SK-N-SH (cell line): Measurements from ENCODE around the gene KY. TPM values are rescaled to one million over a fixed set of nuclear protein-coding genes. Genes with fewer than 3 reads are reported as not detected.

Source experiments
- CTCF ChIA-PET: fragments of 300-600, 350-600 bp; formaldehyde crosslinking; extraction: SDS; loops from one replicate; lab custom pipeline; 2021; lab: Yijun Ruan, JAX
- POLR2A ChIA-PET: fragments of 350-600 bp; sonication (Branson Sonifier 250); formaldehyde crosslinking; extraction: SDS; loops from one replicate; lab custom pipeline; 2020; ENCODE audit warnings: antibody characterized with exemption, inconsistent platforms; lab: Yijun Ruan, JAX
- DNase-seq: peaks from one replicate; pipeline ENCODE4 v3.0.0; 2012
- H2AFZ ChIP-seq: fragments of 200-600 bp; sonication (generic); 2 replicates; pipeline ENCODE4 v1.8.1; 2016; ENCODE audit warnings: antibody characterized with exemption, mild to moderate bottlenecking, low read depth
- H3F3A ChIP-seq: fragments of 200-600 bp; sonication (generic); replicated peaks from 2 replicates; pipeline ENCODE3; 2016; ENCODE audit warnings: antibody characterized with exemption, mild to moderate bottlenecking; ENCODE audit not compliant: insufficient read depth
- H3K27ac ChIP-seq, 2 experiments: fragments of 200-500 bp in 1 of 2; fragments of 200-600 bp in 1 of 2; sonication (Bioruptor generic) in 1 of 2; sonication (generic), shearing (Covaris generic) in 1 of 2; 2 replicates each; pipeline versions ENCODE4 v1.5.1 to v1.6.1; 2014 to 2016; ENCODE audit warnings: low read depth in 2 of 2, inconsistent platforms in 1 of 2, low read length in 1 of 2, mild to moderate bottlenecking in 1 of 2, mixed read lengths in 1 of 2
- H3K27me3 ChIP-seq: fragments of 200-600 bp; sonication (generic), shearing (Covaris generic); 2 replicates; pipeline ENCODE4 v1.6.1; 2016; ENCODE audit warnings: mixed run types; ENCODE audit not compliant: insufficient read depth
- H3K36me3 ChIP-seq, 2 experiments: fragments of 200-500 bp in 1 of 2; fragments of 200-600 bp in 1 of 2; sonication (Bioruptor generic) in 1 of 2; sonication (generic) in 1 of 2; replicated peaks in 1 of 2; 2 replicates each; pipeline versions ENCODE3 to v1.5.1; 2014 to 2016; ENCODE audit warnings: low read length in 1 of 2, mild to moderate bottlenecking in 1 of 2; ENCODE audit not compliant: insufficient read depth in 2 of 2, control insufficient read depth in 1 of 2
- H3K4me1 ChIP-seq, 2 experiments: fragments of 200-500 bp in 1 of 2; fragments of 200-600 bp in 1 of 2; sonication (Bioruptor generic) in 1 of 2; sonication (generic), shearing (Covaris generic) in 1 of 2; 2 replicates each; pipeline versions ENCODE4 v1.5.1 to v1.6.1; 2014 to 2016; ENCODE audit warnings: low read depth in 1 of 2, low read length in 1 of 2, mixed run types in 1 of 2; ENCODE audit not compliant: insufficient read depth in 2 of 2, control insufficient read depth in 1 of 2
- H3K4me2 ChIP-seq: fragments of 200-600 bp; sonication (generic), shearing (Covaris generic); 2 replicates; pipeline ENCODE4 v1.6.1; 2017; ENCODE audit warnings: mixed run types
- H3K4me3 ChIP-seq, 2 experiments: fragments of 200-500 bp in 1 of 2; fragments of 200-600 bp in 1 of 2; sonication (Bioruptor generic) in 1 of 2; sonication (generic), shearing (Covaris generic) in 1 of 2; 2 replicates each; pipeline versions ENCODE4 v1.5.1 to v1.8.1; 2014 to 2016; ENCODE audit warnings: low read depth in 2 of 2, inconsistent platforms in 1 of 2, low read length in 1 of 2, mild to moderate bottlenecking in 1 of 2, mixed read lengths in 1 of 2, moderate library complexity in 1 of 2
- H3K79me2 ChIP-seq: fragments of 200-600 bp; sonication (generic); 2 replicates; pipeline ENCODE4 v1.8.1; 2017; ENCODE audit warnings: mild to moderate bottlenecking; ENCODE audit not compliant: insufficient read depth
- H3K9ac ChIP-seq: fragments of 200-600 bp; sonication (generic); 2 replicates; pipeline ENCODE4 v1.6.1; 2017; ENCODE audit warnings: mixed run types
- H3K9me2 ChIP-seq: fragments of 200-600 bp; sonication (generic); 2 replicates; pipeline ENCODE4 v1.6.1; 2017; ENCODE audit warnings: mixed run types
- H3K9me3 ChIP-seq: fragments of 200-600 bp; sonication (generic); 2 replicates; pipeline ENCODE4 v1.6.1; 2017; ENCODE audit warnings: mixed run types, mild to moderate bottlenecking, moderate library complexity
- H4K20me1 ChIP-seq: fragments of 200-600 bp; sonication (generic); 2 replicates; pipeline ENCODE4 v1.6.1; 2017; ENCODE audit warnings: mild to moderate bottlenecking, mixed run types; ENCODE audit not compliant: insufficient read depth
- EP300 ChIP-seq, 2 experiments: IDR thresholded peaks; 2 replicates each; pipeline versions ENCODE4 v1.4.0 to v1.6.1; 2012; ENCODE audit warnings: borderline replicate concordance in 1 of 2, low read depth in 1 of 2, low read length in 1 of 2
- EZH2phosphoT487 ChIP-seq: fragments of 200-600 bp; sonication (generic); IDR thresholded peaks from 2 replicates; pipeline ENCODE4 v1.6.1; 2017; ENCODE audit warnings: low read depth, mixed run types, mild to moderate bottlenecking, antibody characterized with exemption, moderate library complexity, borderline replicate concordance
- FOSL2 ChIP-seq: IDR thresholded peaks from 2 replicates; pipeline ENCODE4 v1.4.0; 2012; ENCODE audit warnings: low read depth, mild to moderate bottlenecking, moderate library complexity, borderline replicate concordance
- FOXJ3 ChIP-seq: sonication (generic); formaldehyde crosslinking; IDR thresholded peaks from 2 replicates; pipeline ENCODE4 v1.5.1; 2020; ENCODE audit warnings: mild to moderate bottlenecking, missing genetic modification reagents
- FOXM1 ChIP-seq: IDR thresholded peaks from 2 replicates; pipeline ENCODE4 v1.4.0; 2012; ENCODE audit warnings: low read depth, mild to moderate bottlenecking
- MXI1 ChIP-seq: IDR thresholded peaks from 2 replicates; pipeline ENCODE4 v1.6.1; 2012; ENCODE audit warnings: mild to moderate bottlenecking, low read depth, low read length, improper control_type of control experiment
- NFIC ChIP-seq: IDR thresholded peaks from 2 replicates; pipeline ENCODE4 v1.4.0; 2012; ENCODE audit warnings: borderline replicate concordance
- NRF1 ChIP-seq: IDR thresholded peaks from 2 replicates; pipeline ENCODE4 v1.6.1; 2012; ENCODE audit warnings: low read depth, mild to moderate bottlenecking, low read length
- RAD21 ChIP-seq: IDR thresholded peaks from 2 replicates; pipeline ENCODE4 v1.6.1; 2012; ENCODE audit warnings: mild to moderate bottlenecking, low read length
- REST ChIP-seq: IDR thresholded peaks from 2 replicates; pipeline ENCODE4 v1.6.1; 2012; ENCODE audit warnings: mild to moderate bottlenecking, low read depth, low read length, moderate library complexity
- TAF1 ChIP-seq: IDR thresholded peaks from 2 replicates; pipeline ENCODE4 v1.6.1; 2012; ENCODE audit warnings: low read depth, mild to moderate bottlenecking, low read length, moderate library complexity, borderline replicate concordance
- YY1 ChIP-seq: IDR thresholded peaks from 2 replicates; pipeline ENCODE4 v1.4.0; 2012; ENCODE audit warnings: low read depth, mild to moderate bottlenecking
- WGBS: methylation state at CpG from one replicate; pipeline ENCODE4 v1.1.6; 2017; ENCODE audit warnings: low lambda C conversion rate; 5-methylcytosine and 5-hydroxymethylcytosine counted together
- polyA plus RNA-seq, 3 experiments: library from polyadenylated mRNA; depleted of rRNA; stranded (reverse); fragments of >200 nt; gene quantifications; 2 replicates each; pipeline ENCODE4 v1.2.3, GENCODE V29; 2012
- TF ChIP-seq, protein P1 (sequence below): IDR thresholded peaks from 2 replicates; pipeline ENCODE4 v1.4.0; 2012; ENCODE audit warnings: low read depth, borderline replicate concordance
- TF ChIP-seq, protein P2 (sequence below): IDR thresholded peaks from 2 replicates; pipeline ENCODE4; 2012

The KY gene
- polyA plus RNA-seq, 1 of the 3 experiments (the other 2 are of a cell fraction): 2.4 TPM

GRCh38 chr3:134647902-134648760 is 2.7 kb downstream of the KY start (continued):
- TF ChIP-seq REST: no peak
- TF ChIP-seq EZH2phosphoT487: no peak

DNA sequence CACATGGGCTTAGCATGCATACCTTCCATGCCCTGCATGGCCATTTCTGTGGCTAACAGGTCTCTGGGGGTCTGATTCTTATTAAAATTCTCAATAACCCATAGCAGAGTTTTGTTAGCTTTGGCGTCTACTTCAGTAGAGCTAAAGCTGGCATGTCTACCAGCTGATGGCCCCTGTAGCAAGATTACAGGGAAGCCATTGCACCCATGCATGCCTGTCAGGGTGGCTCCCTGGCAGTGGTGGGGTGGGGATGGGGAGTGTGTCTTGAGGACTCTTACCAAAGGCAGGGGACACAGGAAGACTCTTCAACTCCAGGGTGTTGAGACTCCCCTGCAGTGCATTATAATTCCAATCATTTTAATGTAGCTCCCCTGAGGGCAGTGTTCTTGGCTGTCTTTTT is 4.7 kb downstream of the KY start:
- no peaks in the 10 kb centered on the region for H4K20me1 ChIP-seq
- 100% methylated on average over 1 of the region's 1 CpG for WGBS
- H3K9me3 ChIP-seq: no peaks in the 10 kb centered on the region
- H3K9me2 ChIP-seq: no peaks in the 10 kb centered on the region
- H3K4me3 ChIP-seq: no peak overlapping the region
- no peaks in the 10 kb centered on the region for H3K27me3 ChIP-seq
- peaks cover 0 to 7% of the 10 kb centered on the region in 2 experiments for H3K36me3 ChIP-seq
- DNase-seq: no peak
- TF ChIP-seq FOXM1 (no peak), MXI1 (no peak), RAD21 (no peak), YY1 (no peak), FOXJ3 (no peak), REST (no peak), EZH2phosphoT487 (no peak), FOSL2 (no peak), NRF1 (no peak), NFIC (no peak), TAF1 (no peak), EP300 (IDR thresholded peaks at IDR 0.05; ENCODE audit: borderline replicate concordance in 1 of 2, low read depth in 1 of 2, low read length in 1 of 2) (no peak)
- TF ChIP-seq, protein P1, sequence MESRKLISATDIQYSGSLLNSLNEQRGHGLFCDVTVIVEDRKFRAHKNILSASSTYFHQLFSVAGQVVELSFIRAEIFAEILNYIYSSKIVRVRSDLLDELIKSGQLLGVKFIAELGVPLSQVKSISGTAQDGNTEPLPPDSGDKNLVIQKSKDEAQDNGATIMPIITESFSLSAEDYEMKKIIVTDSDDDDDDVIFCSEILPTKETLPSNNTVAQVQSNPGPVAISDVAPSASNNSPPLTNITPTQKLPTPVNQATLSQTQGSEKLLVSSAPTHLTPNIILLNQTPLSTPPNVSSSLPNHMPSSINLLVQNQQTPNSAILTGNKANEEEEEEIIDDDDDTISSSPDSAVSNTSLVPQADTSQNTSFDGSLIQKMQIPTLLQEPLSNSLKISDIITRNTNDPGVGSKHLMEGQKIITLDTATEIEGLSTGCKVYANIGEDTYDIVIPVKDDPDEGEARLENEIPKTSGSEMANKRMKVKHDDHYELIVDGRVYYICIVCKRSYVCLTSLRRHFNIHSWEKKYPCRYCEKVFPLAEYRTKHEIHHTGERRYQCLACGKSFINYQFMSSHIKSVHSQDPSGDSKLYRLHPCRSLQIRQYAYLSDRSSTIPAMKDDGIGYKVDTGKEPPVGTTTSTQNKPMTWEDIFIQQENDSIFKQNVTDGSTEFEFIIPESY: no peak
- TF ChIP-seq, protein P2, sequence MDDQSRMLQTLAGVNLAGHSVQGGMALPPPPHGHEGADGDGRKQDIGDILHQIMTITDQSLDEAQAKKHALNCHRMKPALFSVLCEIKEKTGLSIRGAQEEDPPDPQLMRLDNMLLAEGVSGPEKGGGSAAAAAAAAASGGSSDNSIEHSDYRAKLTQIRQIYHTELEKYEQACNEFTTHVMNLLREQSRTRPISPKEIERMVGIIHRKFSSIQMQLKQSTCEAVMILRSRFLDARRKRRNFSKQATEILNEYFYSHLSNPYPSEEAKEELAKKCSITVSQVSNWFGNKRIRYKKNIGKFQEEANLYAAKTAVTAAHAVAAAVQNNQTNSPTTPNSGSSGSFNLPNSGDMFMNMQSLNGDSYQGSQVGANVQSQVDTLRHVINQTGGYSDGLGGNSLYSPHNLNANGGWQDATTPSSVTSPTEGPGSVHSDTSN: no peak
- no peak overlapping the region for H3K27ac ChIP-seq
- H3K79me2 ChIP-seq: peaks cover 6% of the 10 kb centered on the region; the same call in 1 of the 2 replicates
- POLR2A ChIA-PET: no interaction called here
- CTCF ChIA-PET: interaction anchor here (1.6 to 10.3 kb wide), 2 partner anchors 45 to 46 kb away, joined by 3 to 76 read pairs; no protein-coding TSS in a partner anchor
- peaks cover under 1 to 29% of the 10 kb centered on the region in 2 experiments; a peak in 1 of 4 replicates for H3K4me1 ChIP-seq
- no peak overlapping the region for H3K9ac ChIP-seq
- H3F3A ChIP-seq: peaks cover 3% of the 10 kb centered on the region
- H2AFZ ChIP-seq: no peak overlapping the region
- no peak overlapping the region for H3K4me2 ChIP-seq
